Kidney epithelial cell (primary cell): Measurements from ENCODE around the gene SLC35D3. TPM values are rescaled to one million over a fixed set of nuclear protein-coding genes. Genes with fewer than 3 reads are reported as not detected.
"Not testable (repeated sequence)": the region's sequence is repeated elsewhere in the genome, so short reads cannot be mapped to it uniquely, and the experiment has no call there.

Experiments
- DNase-seq: peaks from one replicate; pipeline ENCODE4 v3.0.0-alpha.2; 2010; ENCODE audit warnings: low read depth
- H3K27me3 ChIP-seq: 2 replicates; pipeline ENCODE4 v1.6.0; 2011; ENCODE audit warnings: low read length; ENCODE audit not compliant: control insufficient read depth, insufficient read depth
- H3K36me3 ChIP-seq: 2 replicates; pipeline ENCODE4 v1.5.1; 2011; ENCODE audit warnings: low read length; ENCODE audit not compliant: control insufficient read depth, insufficient read depth
- H3K4me3 ChIP-seq: 2 replicates; pipeline ENCODE4 v1.5.1; 2011; ENCODE audit warnings: low read depth, mild to moderate bottlenecking, control low read depth, low read length
- CTCF ChIP-seq: IDR thresholded peaks from 2 replicates; pipeline ENCODE4 v1.5.1; 2011; ENCODE audit warnings: mild to moderate bottlenecking, moderate library complexity, low read length, control low read depth, inconsistent platforms; ENCODE audit not compliant: insufficient read depth, poor library complexity, severe bottlenecking
- total RNA-seq: library from RNA; depleted of rRNA; stranded (reverse); fragments of >200 nt; gene quantifications from 2 replicates; pipeline ENCODE4 v1.2.3, GENCODE V29; 2015

SLC35D3 gene
- total RNA-seq, 1 donor from 2014 or later, result not detected

GRCh38 chr6:136947037-136947436, 24.9 kb downstream of the SLC35D3 start:
- DNase-seq, result no peak
- H3K36me3 ChIP-seq, result no peaks in the 10 kb centered on the region
- H3K4me3 ChIP-seq, result no peak overlapping the region
- no peak for TF ChIP-seq CTCF
- no peaks in the 10 kb centered on the region for H3K27me3 ChIP-seq

- H3K4me3 ChIP-seq, H3K27me3 ChIP-seq: not testable (repeated sequence)
These were observed 27.9 kb downstream of the SLC35D3 start for GRCh38 chr6:136949957-136950356.

GRCh38 chr6:136950436-136951126, 28.5 kb downstream of the SLC35D3 start:
- no peak overlapping the region for H3K4me3 ChIP-seq
- no peak for DNase-seq
- H3K36me3 ChIP-seq, result no peaks in the 10 kb centered on the region
- H3K27me3 ChIP-seq, result no peaks in the 10 kb centered on the region
- no peak for TF ChIP-seq CTCF

More at GRCh38 chr6:136949957-136950356, 27.9 kb downstream of the SLC35D3 start:
- DNase-seq, H3K36me3 ChIP-seq: not testable (repeated sequence)

GRCh38 chr6:136952714-136953260, 30.7 kb downstream of the SLC35D3 start:
- no peak for DNase-seq
- no peak overlapping the region for H3K4me3 ChIP-seq
- no peaks in the 10 kb centered on the region for H3K27me3 ChIP-seq
- H3K36me3 ChIP-seq, result no peaks in the 10 kb centered on the region
- TF ChIP-seq CTCF, result no peak

- DNase-seq, result no peak
- no peaks in the 10 kb centered on the region for H3K27me3 ChIP-seq
- H3K36me3 ChIP-seq, result no peaks in the 10 kb centered on the region
- no peak overlapping the region for H3K4me3 ChIP-seq
- no peak for TF ChIP-seq CTCF
These were observed 33.0 kb downstream of the SLC35D3 start for GRCh38 chr6:136955123-136955522.

- Histone ChIP-seq H3K4me3 (no peak overlapping the region), H3K27me3 (no peaks in the 10 kb centered on the region), H3K36me3 (no peaks in the 10 kb centered on the region)
- no peak for DNase-seq
- TF ChIP-seq CTCF, result no peak
These were observed 34.8 kb downstream of the SLC35D3 start for GRCh38 chr6:136956590-136957544.
